ENCODE data around the gene OR14A16. TPM values are rescaled to one million over a fixed set of nuclear protein-coding genes. Genes with fewer than 3 reads are reported as not detected.

Gene OR14A16
- total RNA-seq, 1 donor from 2014 or later: not detected

DNA sequence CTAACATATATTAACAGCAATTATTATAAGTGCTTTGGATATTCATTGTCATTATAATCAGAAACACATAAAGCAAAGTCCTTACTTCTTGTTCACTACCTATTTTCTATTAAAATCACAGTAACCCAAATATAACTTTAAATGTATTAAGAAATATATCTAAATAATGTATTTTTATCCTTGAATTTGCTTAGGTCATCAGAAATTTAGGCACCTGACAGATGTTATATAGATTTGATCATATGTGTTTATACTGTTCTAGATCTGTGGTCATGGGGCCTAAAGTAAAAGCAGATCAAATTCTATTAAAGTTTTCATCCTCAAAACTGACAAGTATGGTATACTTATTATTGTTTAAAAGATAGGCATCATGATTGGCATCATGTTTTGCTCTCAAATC, 54.3 kb downstream of the OR14A16 start:
- intact Hi-C loops (cut with micrococcal nuclease): no loop called here

Other genes with a start within 250 kb of the OR14A16 start
- gene OR2G2, start 235.8 kb downstream of the OR14A16 start, total RNA-seq: not detected in 2 replicates
- gene OR2G3, start 218.5 kb downstream of the OR14A16 start, total RNA-seq: not detected in 2 replicates
- gene OR13G1, start 144.4 kb downstream of the OR14A16 start, total RNA-seq: not detected in 2 replicates
- gene OR6F1, start 107.5 kb downstream of the OR14A16 start, total RNA-seq: not detected in 2 replicates
- gene OR14K1, start 85.5 kb downstream of the OR14A16 start, total RNA-seq: not detected in 2 replicates
- gene OR14A2, start 76.0 kb downstream of the OR14A16 start, total RNA-seq: not detected in 2 replicates
- not detected in 2 replicates for gene OR1C1, start 63.6 kb downstream of the OR14A16 start, total RNA-seq
- gene OR11L1, start 17.8 kb upstream of the OR14A16 start, total RNA-seq: not detected in 2 replicates
- 0.61 TPM in 2 replicates for gene TRIM58, start 33.1 kb upstream of the OR14A16 start, total RNA-seq
- gene OR2W3, start 71.5 kb upstream of the OR14A16 start, total RNA-seq: not detected in 2 replicates
- gene OR2T8, start 96.1 kb upstream of the OR14A16 start, total RNA-seq: not detected in 2 replicates
- not detected in 2 replicates for gene OR2AJ1, start 100.8 kb upstream of the OR14A16 start, total RNA-seq
- gene OR2L8, start 124.7 kb upstream of the OR14A16 start, total RNA-seq: 0.34 TPM in 1 of 2 replicates, not detected in the other
- gene OR2AK2, start 141.1 kb upstream of the OR14A16 start, total RNA-seq: 0.20 TPM in 1 of 2 replicates, not detected in the other
- not detected in 2 replicates for gene OR2L5, start 189.5 kb upstream of the OR14A16 start, total RNA-seq
- gene OR2L2, start 206.0 kb upstream of the OR14A16 start, total RNA-seq: 0.07 and 0.10 TPM in 2 replicates
- not detected in 2 replicates for gene OR2L3, start 222.7 kb upstream of the OR14A16 start, total RNA-seq

Measured in T-helper 1 cell treated with Interleukin-12 subunit alpha and Interleukin-12 subunit beta and Interleukin-4 antibody, amounts not matched to agents 30 ng/mL and 1 ng/mL, for 36 hours (primary cell).